Endothelial cell of umbilical vein (primary cell): ENCODE results near the gene SPPL2B. TPM values are rescaled to one million over a fixed set of nuclear protein-coding genes. Genes with fewer than 3 reads are reported as not detected.

Experiments used
- BruUV-seq: library from RNA; stranded (reverse); fragments of 400-500 nt; replicated peaks from 2 replicates; lab custom pipeline; 2021; lab: Mats Ljungman, UMichigan
- CTCF ChIA-PET: fragments of 300-600, 350-600 bp; sonication (Branson Sonifier 250); formaldehyde crosslinking; loops from one replicate; lab custom pipeline; 2021; ENCODE audit warnings: antibody characterized with exemption, inconsistent platforms; lab: Charles Lee
- POLR2A ChIA-PET: fragments of 300-600, 350-600 bp; sonication (Branson Sonifier 250); formaldehyde crosslinking; loops from one replicate; lab custom pipeline; 2021; ENCODE audit warnings: antibody characterized with exemption, inconsistent platforms; lab: Charles Lee
- DNase-seq: peaks from one replicate; pipeline ENCODE4 v3.0.0-alpha.2; 2011; ENCODE audit warnings: low read depth, low spot score
- FAIRE-seq: peaks from 2 replicates; lab custom pipeline; 2011; peaks lifted over from hg19 to GRCh38; lab: Jason Lieb, UNC
- H2AFZ ChIP-seq: 2 replicates; pipeline ENCODE4 v1.6.0; 2012; ENCODE audit warnings: low read depth, low read length, control low read depth, inconsistent platforms
- H3K27ac ChIP-seq: 2 replicates; pipeline ENCODE4 v1.5.1; 2011; ENCODE audit warnings: low read depth, mild to moderate bottlenecking, control low read depth, low read length, moderate library complexity; ENCODE audit not compliant: insufficient read depth
- H3K27me3 ChIP-seq, 2 experiments: 2 replicates each; pipeline versions ENCODE4 v1.6.0 to v1.6.1; 2011; ENCODE audit warnings: low read length in 2 of 2, mixed read lengths in 1 of 2; ENCODE audit not compliant: control insufficient read depth in 2 of 2, insufficient read depth in 2 of 2
- H3K36me3 ChIP-seq, 2 experiments: 2 replicates in 1 of 2; 3 replicates in 1 of 2; pipeline ENCODE4 v1.5.1; 2011; ENCODE audit warnings: low read length in 2 of 2, mild to moderate bottlenecking in 1 of 2, moderate library complexity in 1 of 2; ENCODE audit not compliant: control insufficient read depth in 2 of 2, insufficient read depth in 2 of 2; ENCODE audit errors: extremely low read depth in 1 of 2
- H3K4me1 ChIP-seq: 3 replicates; pipeline ENCODE4 v1.5.1; 2011; ENCODE audit warnings: mild to moderate bottlenecking, low read length; ENCODE audit not compliant: control insufficient read depth, insufficient read depth; ENCODE audit errors: extremely low read depth
- H3K4me2 ChIP-seq: 2 replicates; pipeline ENCODE4 v1.6.1; 2011; ENCODE audit warnings: low read length, control low read depth, mixed read lengths; ENCODE audit not compliant: insufficient read depth
- H3K4me3 ChIP-seq, 3 experiments: fragments of 200-600 bp in 1 of 3; sonication (generic), shearing (Covaris generic) in 1 of 3; replicated peaks in 1 of 3; 2 replicates each; pipeline ENCODE4 v1.5.1; 2011 to 2016; ENCODE audit warnings: control low read depth in 3 of 3, low read length in 3 of 3, mild to moderate bottlenecking in 2 of 3, inconsistent platforms in 1 of 3, low read depth in 1 of 3, moderate library complexity in 1 of 3; ENCODE audit not compliant: insufficient read depth in 1 of 3
- H3K79me2 ChIP-seq: 2 replicates; pipeline ENCODE4 v1.6.0; 2012; ENCODE audit warnings: low read length, inconsistent platforms; ENCODE audit not compliant: control insufficient read depth, insufficient read depth
- H3K9ac ChIP-seq: replicated peaks from 2 replicates; pipeline ENCODE3; 2011; ENCODE audit warnings: low read length, control low read depth; ENCODE audit not compliant: insufficient read depth; ENCODE audit errors: extremely low read depth
- H3K9me1 ChIP-seq: replicated peaks from 3 replicates; pipeline ENCODE4 v1.6.0; 2011; ENCODE audit warnings: mild to moderate bottlenecking, low read length; ENCODE audit not compliant: control insufficient read depth, insufficient read depth; ENCODE audit errors: extremely low read depth
- H3K9me3 ChIP-seq: replicated peaks from 2 replicates; pipeline ENCODE4 v1.5.1; 2012; ENCODE audit warnings: low read length, inconsistent platforms; ENCODE audit not compliant: control insufficient read depth, insufficient read depth
- H4K20me1 ChIP-seq: replicated peaks from 2 replicates; pipeline ENCODE3; 2011; ENCODE audit warnings: mild to moderate bottlenecking, low read length; ENCODE audit not compliant: control insufficient read depth, insufficient read depth; ENCODE audit errors: extremely low read depth
- CTCF ChIP-seq, 2 donors: IDR thresholded peaks; 1 replicate in 1 of 2; 2 replicates in 1 of 2; pipeline ENCODE4 v1.5.1; 2011; ENCODE audit warnings: low read length in 2 of 2, mild to moderate bottlenecking in 2 of 2, moderate library complexity in 2 of 2, control low read depth in 1 of 2, inconsistent platforms in 1 of 2, low read depth in 1 of 2; ENCODE audit not compliant: insufficient read depth in 1 of 2; ENCODE audit errors: extremely low read depth in 1 of 2
- FOS ChIP-seq: IDR thresholded peaks from 2 replicates; pipeline ENCODE4 v1.6.1; 2011; ENCODE audit warnings: mild to moderate bottlenecking, low read length, moderate library complexity, borderline replicate concordance; ENCODE audit not compliant: insufficient read depth
- GATA2 ChIP-seq: IDR thresholded peaks from 2 replicates; pipeline ENCODE4 v1.7.0; 2011; ENCODE audit warnings: low read depth, mild to moderate bottlenecking, moderate library complexity, mixed read lengths, low read length; ENCODE audit not compliant: insufficient read length, insufficient read depth
- JUN ChIP-seq: IDR thresholded peaks from 2 replicates; pipeline ENCODE4 v1.6.1; 2011; ENCODE audit warnings: borderline replicate concordance, low read depth; ENCODE audit not compliant: insufficient read length, insufficient read depth
- MYC ChIP-seq: IDR thresholded peaks from one replicate; pipeline ENCODE4 v1.6.1; 2011; ENCODE audit warnings: mild to moderate bottlenecking, low read depth, low read length
- POLR2A ChIP-seq: IDR thresholded peaks from 2 replicates; pipeline ENCODE4 v1.6.1; 2012; ENCODE audit warnings: low read depth, mild to moderate bottlenecking, control low read depth, low read length
- POLR2AphosphoS5 ChIP-seq: IDR thresholded peaks from 2 replicates; pipeline ENCODE4 v1.6.1; 2012; ENCODE audit warnings: low read depth, mild to moderate bottlenecking, control low read depth, low read length, moderate library complexity; ENCODE audit not compliant: insufficient read depth
- dilution Hi-C: fragments of 300-500 bp; cut with MboI; formaldehyde crosslinking; loops from one replicate; pipeline ENCODE4 v1.15.0; 2019; ENCODE audit warnings: low sequenced_read_pairs; ENCODE audit not compliant: extremely low pct_ligation_motif_present
- intact Hi-C: fragments of 100-400 bp; cut with micrococcal nuclease; formaldehyde crosslinking; loops from one replicate; pipeline ENCODE4 v1.10.0; 2022
- polyA plus RNA-seq, 4 experiments: library from polyadenylated mRNA; depleted of rRNA in 3 of 4; stranded (reverse) in 3 of 4; unstranded in 1 of 4; fragments of >200 nt; gene quantifications; 2 replicates each; pipeline versions ENCODE4 v1.2.1 to v1.2.3, GENCODE V29; 2011 to 2012; ENCODE audit warnings: missing spikeins in 1 of 4
- total RNA-seq: library from RNA; stranded (reverse); gene quantifications from 2 replicates; pipeline ENCODE4 v1.2.3, GENCODE V29; 2021

Gene SPPL2B
- total and polyA plus RNA-seq, 2 donors (not counting 3 experiments of a cell fraction or from before 2014, with no cell fraction given) = 60.7 to 62.7 TPM

- Histone ChIP-seq H3K9ac (no peak overlapping the region), H3K79me2 (no peaks in the 10 kb centered on the region), H2AFZ (peak overlapping the region; percentile 54), H3K27ac (no peak overlapping the region), H3K4me3 (no peak overlapping the region), H3K9me3 (no peaks in the 10 kb centered on the region), H4K20me1 (no peaks in the 10 kb centered on the region), H3K9me1 (no peaks in the 10 kb centered on the region), H3K4me1 (no peaks in the 10 kb centered on the region), H3K27me3 (peaks cover 0 to 6% of the 10 kb centered on the region in 2 experiments), H3K4me2 (no peak overlapping the region), H3K36me3 (no peaks in the 10 kb centered on the region)
- FAIRE-seq (peak; percentile 64), DNase-seq (peak; percentile 18)
- dilution Hi-C loops = no loop called here
- intact Hi-C loops = no loop called here
- ChIA-PET CTCF (interaction anchor here (0.6 to 2.3 kb wide), 2 partner anchors 8 to 13 kb away, joined by 3 to 9 read pairs; no protein-coding TSS in a partner anchor), POLR2A (interaction anchor here (0.6 to 0.7 kb wide), 2 partner anchors 19 to 39 kb away, joined by 3 read pairs; no protein-coding TSS in a partner anchor)
- BruUV-seq = no TSS peak
- TF ChIP-seq JUN (peak; percentile 47), POLR2A (no peak), GATA2 (no peak), MYC (no peak), CTCF (IDR thresholded peaks at IDR 0.05; ENCODE audit: extremely low read depth in 1 of 2, insufficient read depth in 1 of 2, low read depth in 1 of 2, low read length in 2 of 2) (no peak), POLR2AphosphoS5 (no peak), FOS (peak; percentile 20)
Observed at GRCh38 chr19:2385053-2385721, 56.7 kb downstream of the SPPL2B start.
